EL (cell line): Measurements from ENCODE around the gene PLXNB2.
A peak's percentile ranks its signal among the peaks of the same experiment; 100 is the strongest.

Source experiments
- DNase-seq: peaks from one replicate; pipeline ENCODE4 v3.0.0-alpha.2; 2016

Gene PLXNB2

DNA sequence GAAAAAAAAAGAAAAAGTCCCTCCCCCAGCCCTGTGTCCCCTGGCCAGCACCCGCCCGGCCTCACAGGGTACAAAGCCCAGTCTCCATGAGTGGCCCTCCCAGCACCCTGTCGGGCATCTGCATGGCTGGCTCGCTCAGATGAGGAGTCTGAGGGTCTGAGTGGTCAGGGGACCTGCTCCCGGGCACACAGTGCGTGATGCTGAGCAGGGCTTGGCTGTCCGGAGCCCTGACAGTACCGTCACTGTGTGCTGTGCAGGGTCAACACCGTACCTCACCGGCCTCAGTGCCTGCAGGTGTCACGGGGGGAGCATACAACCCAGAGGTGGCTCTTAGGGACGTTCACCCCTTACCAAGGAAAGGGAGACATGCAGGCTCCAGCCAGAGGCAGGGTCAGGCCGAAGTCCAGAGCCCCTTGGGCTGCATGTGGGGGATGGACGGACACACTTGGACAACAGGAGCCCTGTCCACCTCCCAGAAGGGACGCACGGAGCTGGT lies 3.6 kb upstream of the PLXNB2 start:
- DNase-seq, result no peak

DNA sequence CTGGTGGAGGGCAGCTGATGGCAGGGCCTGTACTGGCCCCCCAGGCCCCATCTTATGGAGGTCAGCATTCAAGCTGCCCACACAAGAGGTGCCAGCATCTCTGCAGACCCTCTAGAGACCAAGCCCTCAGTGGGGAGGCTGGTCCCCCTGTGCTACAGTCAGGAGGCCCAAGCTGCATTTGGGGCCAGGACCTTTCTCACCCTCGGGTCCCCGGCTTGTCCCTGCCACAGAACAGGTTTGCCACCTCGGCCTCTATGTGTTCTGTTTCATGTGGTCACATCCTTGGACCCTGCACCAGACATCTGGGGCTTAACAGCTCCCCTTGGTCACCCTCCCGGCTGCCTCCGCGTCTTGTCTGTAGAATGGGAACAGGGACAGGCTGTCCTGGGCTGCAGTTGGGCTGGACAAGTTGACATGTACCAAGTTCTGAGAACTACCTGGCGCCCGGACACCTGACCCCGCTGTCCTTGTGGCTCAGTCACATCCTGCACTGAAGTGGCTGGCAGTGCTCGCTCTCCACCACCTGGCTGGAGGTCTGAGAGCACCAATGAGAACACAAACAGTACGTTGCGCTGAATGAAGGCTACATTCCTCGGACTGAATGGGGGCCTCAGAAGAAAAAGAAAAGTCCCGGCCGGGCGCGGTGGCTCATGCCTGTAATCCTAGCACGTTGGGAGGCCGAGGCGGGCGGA lies 2.7 kb upstream of the PLXNB2 start:
- DNase-seq, result no peak

DNA sequence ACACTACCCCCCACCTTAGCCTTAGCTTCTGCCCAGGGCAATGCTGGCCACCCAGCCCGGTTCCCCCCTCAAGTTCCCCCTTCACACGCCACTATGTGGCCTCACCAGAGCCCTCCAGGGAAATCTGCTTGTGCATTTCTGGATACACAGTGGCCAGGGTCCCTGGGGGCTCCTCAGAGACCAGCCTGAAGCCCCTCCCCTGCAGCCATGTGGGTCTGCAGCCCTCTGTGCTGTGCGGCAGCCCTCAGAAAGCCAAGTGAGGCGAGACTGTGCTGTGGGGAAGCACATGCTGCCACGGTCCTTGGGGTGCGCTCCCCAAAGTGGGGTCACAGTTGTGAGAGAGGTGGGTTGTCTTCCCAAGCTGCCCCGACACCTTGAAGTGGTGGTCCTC lies 2.1 kb upstream of the PLXNB2 start:
- DNase-seq, result no peak

DNA sequence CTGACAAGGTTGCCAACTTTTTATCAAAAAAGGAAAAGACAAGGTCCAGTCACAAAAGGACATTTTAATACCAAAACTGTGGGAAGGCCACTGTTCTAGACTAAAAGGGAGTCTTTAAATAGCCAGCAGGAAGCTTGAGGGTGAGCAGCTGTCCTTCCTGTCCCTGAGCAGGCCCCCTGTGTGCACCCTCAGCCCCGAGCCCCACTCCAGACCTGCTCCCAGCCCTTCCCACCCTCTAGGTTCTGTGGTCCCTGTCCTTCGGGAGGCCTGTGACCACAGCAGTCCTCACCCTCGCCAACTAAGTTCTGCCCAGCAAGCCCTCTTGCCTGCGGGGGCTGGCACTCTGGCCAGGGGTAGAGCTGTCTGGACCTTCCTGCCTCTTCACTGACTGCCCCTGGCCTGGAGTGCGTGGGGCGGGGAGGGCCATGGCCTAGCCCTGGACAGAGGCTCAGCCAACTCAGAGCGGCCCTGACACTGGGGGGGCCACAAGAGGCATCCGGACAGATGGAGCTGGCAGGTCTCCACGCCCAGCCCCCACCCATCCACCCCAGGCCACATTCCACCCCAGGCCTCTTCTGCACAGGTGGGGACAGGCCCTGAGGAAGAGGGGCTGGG lies 1.6 kb upstream of the PLXNB2 start:
- no peak for DNase-seq

DNA sequence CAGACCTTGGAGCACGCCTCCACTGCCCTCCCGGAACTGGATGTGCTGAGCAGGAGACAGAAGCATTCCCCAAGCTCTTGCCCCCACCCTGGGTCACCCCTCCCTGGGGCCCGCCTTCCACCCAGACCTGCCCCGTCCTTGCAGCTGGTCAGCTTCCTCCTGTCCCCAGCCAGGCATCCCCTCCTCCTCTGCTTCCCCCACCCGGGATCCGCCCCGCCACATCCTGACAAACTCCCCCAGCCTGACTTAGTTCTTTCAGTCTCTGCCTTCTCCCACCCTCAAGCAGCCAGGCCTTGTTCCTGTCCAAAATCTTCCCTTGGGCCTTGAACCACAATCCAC lies 1.1 kb upstream of the PLXNB2 start:
- DNase-seq, result peak; percentile 68

- no peak for DNase-seq
Observed at GRCh38 chr22:50307890-50308596, 597 bp upstream of the PLXNB2 start.

- peak; percentile 98 for DNase-seq
Observed at GRCh38 chr22:50305923-50306566, 1.4 kb downstream of the PLXNB2 start.

GRCh38 chr22:50305393-50305922 lies 2.0 kb downstream of the PLXNB2 start:
- DNase-seq, result no peak

DNA sequence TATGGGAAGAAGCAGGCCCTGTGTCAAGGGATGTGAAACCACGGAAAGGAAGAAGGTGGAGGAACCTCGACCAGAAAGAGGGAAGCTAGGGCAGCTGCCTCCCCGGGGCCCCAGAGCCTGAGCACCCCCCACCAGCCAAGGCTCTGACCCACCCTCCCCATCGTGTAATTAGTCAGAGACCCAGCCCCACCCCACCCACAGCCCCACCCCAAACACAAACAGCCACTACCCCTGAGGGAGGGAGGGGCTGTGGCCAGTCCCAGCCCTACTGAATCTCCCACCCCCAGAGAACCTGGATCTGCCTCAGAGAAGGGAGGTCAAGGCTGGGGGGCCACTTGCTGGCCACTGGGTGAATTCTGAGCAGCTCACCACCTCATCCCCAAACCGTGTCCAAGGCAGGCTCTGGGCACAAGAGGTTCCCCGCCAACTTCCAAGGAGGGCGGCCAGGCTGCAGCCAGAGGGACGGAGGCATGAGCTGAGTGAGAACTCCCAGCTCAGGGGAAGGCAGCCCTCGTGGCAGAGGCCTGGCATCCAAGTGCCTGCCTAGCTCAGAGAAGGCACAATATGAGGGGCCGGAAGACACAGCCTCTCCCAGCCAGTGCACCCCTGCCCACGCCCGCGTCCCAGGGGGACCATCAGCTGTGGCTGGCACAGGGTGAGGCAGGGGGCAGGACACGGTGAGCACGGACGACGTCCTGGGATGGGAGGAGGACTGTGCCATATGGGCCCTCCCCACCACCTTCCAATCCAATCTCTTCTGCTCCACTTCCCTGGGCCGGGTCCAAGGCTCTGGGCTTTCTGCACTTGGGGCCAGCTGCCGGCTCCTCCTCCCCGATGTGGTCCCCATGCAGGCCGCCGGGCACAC lies 2.7 kb downstream of the PLXNB2 start:
- DNase-seq, result peak; percentile 42

DNA sequence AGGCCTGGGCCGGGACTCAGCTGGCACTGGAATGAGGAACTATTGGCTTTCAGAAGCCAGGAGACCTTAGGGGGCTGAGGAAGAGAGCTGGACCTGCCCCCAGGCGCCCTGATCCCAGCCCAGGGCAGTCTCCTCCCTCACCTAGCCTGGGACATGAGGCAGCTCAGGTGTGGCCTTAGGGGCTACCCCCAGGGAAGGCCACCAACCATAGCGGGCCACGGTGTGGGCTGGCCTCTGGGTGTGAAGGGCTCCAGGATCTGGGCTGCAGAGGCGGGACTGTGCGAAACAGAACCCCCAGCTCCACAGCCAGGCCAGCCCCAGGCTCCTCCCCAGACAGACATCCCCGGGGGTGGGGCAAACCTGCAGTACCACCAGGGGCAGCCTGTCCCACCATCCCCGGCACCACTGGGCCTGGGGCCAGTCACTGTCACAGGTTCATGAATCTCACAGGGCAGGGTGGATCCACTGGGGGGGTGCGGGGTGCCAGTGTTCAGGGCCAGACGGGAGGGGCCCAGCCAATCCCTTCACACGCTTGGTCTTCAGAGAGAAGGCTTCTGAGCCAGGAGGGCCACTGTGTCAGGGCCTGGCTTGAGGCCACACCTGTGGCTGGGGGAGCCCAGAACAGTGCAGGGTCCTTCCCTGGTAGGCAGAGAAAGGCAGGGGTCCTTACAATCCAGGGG lies 3.5 kb downstream of the PLXNB2 start:
- DNase-seq, result no peak

DNA sequence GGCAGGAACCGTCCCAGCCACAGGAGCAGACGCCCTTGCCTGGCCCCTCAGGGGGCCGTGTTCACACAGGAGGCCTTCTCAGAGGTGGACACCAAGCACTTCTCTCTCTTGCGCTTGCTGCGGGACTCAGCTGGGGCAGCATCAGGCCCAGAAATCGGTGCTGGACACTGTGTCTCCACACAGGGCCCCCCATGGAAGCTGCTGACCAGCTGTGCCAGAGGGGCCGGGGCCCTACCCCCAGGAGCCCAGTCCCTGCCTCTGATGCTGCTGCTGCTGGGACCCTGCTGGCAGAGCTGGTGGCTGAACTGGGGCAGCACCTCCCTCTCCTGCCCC lies 4.0 kb downstream of the PLXNB2 start:
- DNase-seq, result no peak

- DNase-seq, result no peak
Observed at GRCh38 chr22:50302564-50302963, 4.9 kb downstream of the PLXNB2 start.

DNA sequence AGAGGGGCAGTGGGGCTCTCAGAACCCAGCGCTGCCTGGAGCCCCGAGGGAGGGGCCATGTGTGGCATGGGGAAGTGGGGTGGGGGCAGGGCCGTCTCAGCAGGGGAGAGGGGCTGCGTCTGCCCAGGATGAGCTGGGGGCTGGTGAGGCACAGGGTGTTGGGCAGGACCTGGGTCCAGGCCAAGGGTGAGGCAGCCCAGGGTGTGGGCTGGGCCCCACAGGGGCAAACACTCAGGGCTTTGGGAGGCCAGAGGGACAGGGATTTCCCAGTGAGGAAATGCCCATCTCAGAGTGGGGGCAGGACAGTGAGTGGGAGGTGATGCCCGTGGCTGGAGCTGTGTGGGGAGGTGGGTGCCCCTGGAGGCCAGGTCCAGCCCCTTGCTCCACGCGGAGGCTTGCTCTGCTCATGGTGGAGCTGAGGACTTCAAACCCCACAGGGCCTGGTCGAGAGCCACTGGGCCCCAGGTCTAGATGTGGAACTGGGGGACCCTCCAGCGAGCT lies 5.4 kb downstream of the PLXNB2 start:
- DNase-seq, result peak; percentile 44

DNA sequence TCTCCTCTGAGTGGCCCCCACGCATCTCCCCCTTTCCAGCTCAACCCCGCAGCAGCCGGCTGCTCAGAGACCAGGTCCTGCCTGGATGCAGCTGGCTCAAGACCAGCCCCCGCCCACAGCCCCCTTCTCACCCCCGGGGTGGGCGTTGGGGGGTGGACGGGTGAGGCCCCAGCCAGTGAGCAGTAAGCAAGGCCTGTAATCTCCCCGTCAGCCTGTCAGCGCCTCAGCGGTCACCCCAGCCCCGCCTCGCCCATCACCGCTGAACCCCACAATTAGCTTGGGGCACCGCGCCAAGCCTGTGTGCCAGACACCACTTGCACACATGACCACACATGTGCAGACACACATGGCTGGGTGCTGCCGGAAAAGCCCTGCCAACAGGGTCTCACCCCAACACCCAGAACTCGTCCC lies 5.9 kb downstream of the PLXNB2 start:
- no peak for DNase-seq

GRCh38 chr22:50300620-50301257 lies 6.7 kb downstream of the PLXNB2 start:
- DNase-seq, result no peak

DNA sequence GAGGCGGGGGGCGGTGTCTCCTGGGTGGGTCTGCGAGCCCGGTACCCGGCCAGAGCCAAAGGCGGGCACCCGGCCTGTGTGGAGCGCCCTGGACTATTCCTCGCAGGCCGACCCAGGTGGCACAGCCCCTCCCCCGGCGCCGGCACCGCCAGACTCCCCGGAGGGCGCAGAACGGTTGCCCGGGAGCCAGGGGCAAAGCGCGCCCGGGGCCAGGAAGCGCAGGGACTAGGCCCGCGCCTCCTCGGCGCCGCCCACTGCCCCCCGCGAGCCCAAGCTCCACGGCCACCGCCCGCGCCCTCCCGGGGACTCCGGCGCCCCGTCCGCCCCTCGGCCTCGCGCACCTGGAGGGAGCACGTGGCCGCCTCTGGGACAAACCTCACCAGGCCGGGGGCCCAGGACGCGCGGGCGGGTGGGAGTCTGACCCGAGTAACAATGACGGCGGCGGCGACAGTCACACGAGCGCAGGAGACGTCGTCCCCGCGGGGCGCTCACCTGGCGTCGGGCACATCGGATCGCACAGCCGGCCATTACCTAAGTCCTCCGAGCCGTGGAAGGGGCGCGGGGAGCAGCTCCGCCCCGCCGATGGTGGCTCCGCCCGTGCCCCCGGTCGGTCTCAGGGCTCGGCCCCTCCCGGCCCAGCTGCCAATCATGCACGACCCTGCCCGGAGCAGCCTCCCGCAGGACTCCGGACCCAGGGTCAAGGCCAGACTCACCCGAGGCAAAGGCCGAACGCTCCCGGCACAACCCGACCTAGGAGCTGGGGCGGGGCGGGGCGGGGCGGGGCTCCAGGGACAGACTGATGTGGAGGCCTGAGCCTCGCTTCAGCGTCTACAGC lies 7.4 kb downstream of the PLXNB2 start:
- DNase-seq, result no peak

GRCh38 chr22:50298937-50299784 lies 8.3 kb downstream of the PLXNB2 start:
- DNase-seq, result no peak

- no peak for DNase-seq
Observed at GRCh38 chr22:50298266-50298637, 9.2 kb downstream of the PLXNB2 start.

DNA sequence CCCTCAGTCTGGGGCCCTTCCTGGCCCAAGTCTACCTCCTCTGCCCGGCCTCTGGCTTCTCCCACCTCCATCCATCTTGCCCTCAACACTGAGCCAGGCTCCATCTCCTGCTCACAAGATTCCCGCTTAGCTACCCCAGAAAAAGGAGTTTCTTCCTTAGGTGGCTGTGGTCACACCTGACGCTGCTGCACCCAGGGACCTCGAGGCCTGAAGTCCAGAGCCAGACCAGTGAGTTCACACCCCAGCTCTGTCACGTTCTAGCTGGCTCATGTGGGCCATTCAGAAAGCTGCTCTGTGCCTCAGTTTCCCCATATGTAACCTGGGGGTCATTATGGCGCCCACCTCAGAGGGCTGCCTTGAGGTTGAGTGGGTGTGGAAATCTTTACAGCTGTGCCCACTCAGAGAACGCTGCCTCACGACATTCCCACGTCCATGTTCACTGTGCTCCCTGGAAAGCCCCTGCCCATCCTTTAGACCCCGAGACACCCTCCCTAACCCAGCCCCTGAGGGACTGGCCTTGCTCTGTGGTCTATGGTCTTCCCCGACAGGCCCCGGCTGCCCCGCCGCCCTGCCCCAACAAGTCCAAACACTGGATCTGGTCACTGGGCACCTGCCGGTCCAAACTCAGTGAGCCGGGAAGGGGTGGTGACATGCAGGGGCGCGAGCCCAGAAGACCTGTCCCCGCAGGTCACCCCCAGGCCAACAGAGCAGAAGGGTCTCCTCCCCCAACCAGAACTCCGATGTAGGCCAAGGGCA lies 9.8 kb downstream of the PLXNB2 start:
- DNase-seq, result no peak
